ENCODE results near the gene STX8.

- no peak for TF ChIP-seq CTCF (IDR thresholded peaks at IDR 0.05)
- TF ChIP-seq POLR2AphosphoS5 (IDR thresholded peaks at IDR 0.05; ENCODE audit: low read depth, low read length) = no peak
- no peak for TF ChIP-seq REST (IDR thresholded peaks at IDR 0.05; ENCODE audit: insufficient read depth in 1 of 2, low read depth in 2 of 2, low read length in 1 of 2)
These were observed 280.9 kb downstream of the STX8 start for GRCh38 chr17:9294661-9295210.
